ENCODE measurements around the gene GALNT13. TPM values are rescaled to one million over a fixed set of nuclear protein-coding genes. Genes with fewer than 3 reads are reported as not detected.

Gene GALNT13
- total and polyA plus RNA-seq, 2 of the 13 experiments (the other 11 are each of a cell fraction or from before 2014, with no cell fraction given): 1.3 to 5.0 TPM

DNA sequence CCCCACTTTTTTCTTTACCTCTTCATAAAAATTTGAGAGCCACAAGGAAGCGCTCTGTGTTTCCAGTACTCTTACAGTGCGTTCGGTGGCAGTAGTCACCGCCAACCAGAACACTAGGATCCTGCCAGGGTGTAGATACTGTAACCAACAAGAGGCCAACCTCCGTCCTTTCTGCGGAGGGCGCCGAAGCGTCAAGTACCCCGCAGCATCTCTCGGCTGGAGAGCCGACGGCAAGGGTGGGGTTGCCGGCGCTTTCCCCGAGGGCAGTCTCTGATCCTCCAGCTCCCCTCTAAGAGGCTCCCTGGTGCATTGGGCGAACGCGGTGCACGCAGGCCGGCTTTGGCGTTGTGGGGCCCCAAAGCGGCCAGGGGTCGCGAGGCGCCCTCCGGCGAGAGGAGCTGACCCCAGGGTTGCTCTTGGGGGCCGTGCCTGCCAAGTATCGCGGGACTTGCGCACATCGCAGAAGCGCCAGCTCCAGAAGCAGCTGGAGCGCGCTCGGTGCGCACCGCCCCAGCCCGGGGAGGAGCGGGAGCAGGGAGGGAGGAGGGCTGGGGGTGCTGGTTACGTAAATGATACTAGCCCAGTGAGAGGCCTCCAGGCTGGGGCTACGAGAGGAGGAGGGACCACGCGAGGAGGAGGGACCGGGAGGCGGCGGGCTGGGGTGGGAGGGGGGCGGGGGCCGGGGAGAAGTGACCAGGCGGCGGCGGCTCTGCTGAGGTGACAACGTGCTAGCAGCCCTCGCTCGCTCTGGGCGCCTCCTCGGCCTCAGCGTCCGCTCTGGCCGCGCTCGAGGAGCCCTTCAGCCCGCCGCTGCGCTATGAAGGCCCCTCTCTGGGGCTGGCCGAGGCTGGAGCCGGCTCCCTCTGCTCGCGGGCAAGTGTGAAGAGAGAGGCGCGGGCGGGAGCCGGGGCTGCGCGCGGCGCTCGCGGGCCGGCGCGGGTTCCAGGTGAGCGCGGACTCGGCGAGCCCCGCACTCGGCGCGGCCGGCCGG lies at the start of gene GALNT13 (continued):
- TF ChIP-seq NONO (IDR thresholded peaks at IDR 0.05): no peak
- peak; percentile 25; the same call in 1 of the 2 replicates for TF ChIP-seq NONO (CRISPR knock-in tag; conservative IDR thresholded peaks at IDR 0.05)
- TF ChIP-seq, protein P1, sequence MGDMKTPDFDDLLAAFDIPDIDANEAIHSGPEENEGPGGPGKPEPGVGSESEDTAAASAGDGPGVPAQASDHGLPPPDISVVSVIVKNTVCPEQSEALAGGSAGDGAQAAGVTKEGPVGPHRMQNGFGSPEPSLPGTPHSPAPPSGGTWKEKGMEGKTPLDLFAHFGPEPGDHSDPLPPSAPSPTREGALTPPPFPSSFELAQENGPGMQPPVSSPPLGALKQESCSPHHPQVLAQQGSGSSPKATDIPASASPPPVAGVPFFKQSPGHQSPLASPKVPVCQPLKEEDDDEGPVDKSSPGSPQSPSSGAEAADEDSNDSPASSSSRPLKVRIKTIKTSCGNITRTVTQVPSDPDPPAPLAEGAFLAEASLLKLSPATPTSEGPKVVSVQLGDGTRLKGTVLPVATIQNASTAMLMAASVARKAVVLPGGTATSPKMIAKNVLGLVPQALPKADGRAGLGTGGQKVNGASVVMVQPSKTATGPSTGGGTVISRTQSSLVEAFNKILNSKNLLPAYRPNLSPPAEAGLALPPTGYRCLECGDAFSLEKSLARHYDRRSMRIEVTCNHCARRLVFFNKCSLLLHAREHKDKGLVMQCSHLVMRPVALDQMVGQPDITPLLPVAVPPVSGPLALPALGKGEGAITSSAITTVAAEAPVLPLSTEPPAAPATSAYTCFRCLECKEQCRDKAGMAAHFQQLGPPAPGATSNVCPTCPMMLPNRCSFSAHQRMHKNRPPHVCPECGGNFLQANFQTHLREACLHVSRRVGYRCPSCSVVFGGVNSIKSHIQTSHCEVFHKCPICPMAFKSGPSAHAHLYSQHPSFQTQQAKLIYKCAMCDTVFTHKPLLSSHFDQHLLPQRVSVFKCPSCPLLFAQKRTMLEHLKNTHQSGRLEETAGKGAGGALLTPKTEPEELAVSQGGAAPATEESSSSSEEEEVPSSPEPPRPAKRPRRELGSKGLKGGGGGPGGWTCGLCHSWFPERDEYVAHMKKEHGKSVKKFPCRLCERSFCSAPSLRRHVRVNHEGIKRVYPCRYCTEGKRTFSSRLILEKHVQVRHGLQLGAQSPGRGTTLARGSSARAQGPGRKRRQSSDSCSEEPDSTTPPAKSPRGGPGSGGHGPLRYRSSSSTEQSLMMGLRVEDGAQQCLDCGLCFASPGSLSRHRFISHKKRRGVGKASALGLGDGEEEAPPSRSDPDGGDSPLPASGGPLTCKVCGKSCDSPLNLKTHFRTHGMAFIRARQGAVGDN (CRISPR knock-in tag; IDR thresholded peaks at IDR 0.05): peak; percentile 55
- peak; percentile 60; the same call in 1 of the 2 replicates for TF ChIP-seq ZNF800 (CRISPR knock-in tag; IDR thresholded peaks at IDR 0.05)
- no peak for TF ChIP-seq ARNTL (CRISPR knock-in tag; IDR thresholded peaks at IDR 0.05)
- peak; percentile 81 for TF ChIP-seq ZNF777 (CRISPR knock-in tag; IDR thresholded peaks at IDR 0.05)
- TF ChIP-seq, protein P2, sequence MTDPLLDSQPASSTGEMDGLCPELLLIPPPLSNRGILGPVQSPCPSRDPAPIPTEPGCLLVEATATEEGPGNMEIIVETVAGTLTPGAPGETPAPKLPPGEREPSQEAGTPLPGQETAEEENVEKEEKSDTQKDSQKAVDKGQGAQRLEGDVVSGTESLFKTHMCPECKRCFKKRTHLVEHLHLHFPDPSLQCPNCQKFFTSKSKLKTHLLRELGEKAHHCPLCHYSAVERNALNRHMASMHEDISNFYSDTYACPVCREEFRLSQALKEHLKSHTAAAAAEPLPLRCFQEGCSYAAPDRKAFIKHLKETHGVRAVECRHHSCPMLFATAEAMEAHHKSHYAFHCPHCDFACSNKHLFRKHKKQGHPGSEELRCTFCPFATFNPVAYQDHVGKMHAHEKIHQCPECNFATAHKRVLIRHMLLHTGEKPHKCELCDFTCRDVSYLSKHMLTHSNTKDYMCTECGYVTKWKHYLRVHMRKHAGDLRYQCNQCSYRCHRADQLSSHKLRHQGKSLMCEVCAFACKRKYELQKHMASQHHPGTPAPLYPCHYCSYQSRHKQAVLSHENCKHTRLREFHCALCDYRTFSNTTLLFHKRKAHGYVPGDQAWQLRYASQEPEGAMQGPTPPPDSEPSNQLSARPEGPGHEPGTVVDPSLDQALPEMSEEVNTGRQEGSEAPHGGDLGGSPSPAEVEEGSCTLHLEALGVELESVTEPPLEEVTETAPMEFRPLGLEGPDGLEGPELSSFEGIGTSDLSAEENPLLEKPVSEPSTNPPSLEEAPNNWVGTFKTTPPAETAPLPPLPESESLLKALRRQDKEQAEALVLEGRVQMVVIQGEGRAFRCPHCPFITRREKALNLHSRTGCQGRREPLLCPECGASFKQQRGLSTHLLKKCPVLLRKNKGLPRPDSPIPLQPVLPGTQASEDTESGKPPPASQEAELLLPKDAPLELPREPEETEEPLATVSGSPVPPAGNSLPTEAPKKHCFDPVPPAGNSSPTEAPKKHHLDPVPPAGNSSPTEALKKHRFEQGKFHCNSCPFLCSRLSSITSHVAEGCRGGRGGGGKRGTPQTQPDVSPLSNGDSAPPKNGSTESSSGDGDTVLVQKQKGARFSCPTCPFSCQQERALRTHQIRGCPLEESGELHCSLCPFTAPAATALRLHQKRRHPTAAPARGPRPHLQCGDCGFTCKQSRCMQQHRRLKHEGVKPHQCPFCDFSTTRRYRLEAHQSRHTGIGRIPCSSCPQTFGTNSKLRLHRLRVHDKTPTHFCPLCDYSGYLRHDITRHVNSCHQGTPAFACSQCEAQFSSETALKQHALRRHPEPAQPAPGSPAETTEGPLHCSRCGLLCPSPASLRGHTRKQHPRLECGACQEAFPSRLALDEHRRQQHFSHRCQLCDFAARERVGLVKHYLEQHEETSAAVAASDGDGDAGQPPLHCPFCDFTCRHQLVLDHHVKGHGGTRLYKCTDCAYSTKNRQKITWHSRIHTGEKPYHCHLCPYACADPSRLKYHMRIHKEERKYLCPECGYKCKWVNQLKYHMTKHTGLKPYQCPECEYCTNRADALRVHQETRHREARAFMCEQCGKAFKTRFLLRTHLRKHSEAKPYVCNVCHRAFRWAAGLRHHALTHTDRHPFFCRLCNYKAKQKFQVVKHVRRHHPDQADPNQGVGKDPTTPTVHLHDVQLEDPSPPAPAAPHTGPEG (CRISPR knock-in tag; IDR thresholded peaks at IDR 0.05): 0 out of 2 replicates have a peak, but pooled peaks have one; percentile 40
- TF ChIP-seq TBL1XR1 (IDR thresholded peaks at IDR 0.05; ENCODE audit: borderline replicate concordance, low read length, partially characterized antibody): no peak
- no peak for TF ChIP-seq DR1 (CRISPR knock-in tag; IDR thresholded peaks at IDR 0.05)
- no peak for TF ChIP-seq KDM3A (CRISPR knock-in tag; IDR thresholded peaks at IDR 0.05; ENCODE audit: low read depth)
- peak; percentile 98 for TF ChIP-seq ZNF263 (CRISPR knock-in tag; IDR thresholded peaks at IDR 0.05)
